Endothelial cell of umbilical vein (primary cell): Measurements from ENCODE around the gene OPCML. TPM values are rescaled to one million over a fixed set of nuclear protein-coding genes. Genes with fewer than 3 reads are reported as not detected.

ENCODE experiments used
- BruUV-seq: library from RNA; stranded (reverse); fragments of 400-500 nt; replicated peaks from 2 replicates; lab custom pipeline; 2021; lab: Mats Ljungman, UMichigan
- CTCF ChIA-PET: fragments of 300-600, 350-600 bp; sonication (Branson Sonifier 250); formaldehyde crosslinking; loops from one replicate; lab custom pipeline; 2021; ENCODE audit warnings: antibody characterized with exemption, inconsistent platforms; lab: Charles Lee
- POLR2A ChIA-PET: fragments of 300-600, 350-600 bp; sonication (Branson Sonifier 250); formaldehyde crosslinking; loops from one replicate; lab custom pipeline; 2021; ENCODE audit warnings: antibody characterized with exemption, inconsistent platforms; lab: Charles Lee
- DNase-seq: peaks from one replicate; pipeline ENCODE4 v3.0.0-alpha.2; 2011; ENCODE audit warnings: low read depth, low spot score
- FAIRE-seq: peaks from 2 replicates; lab custom pipeline; 2011; peaks lifted over from hg19 to GRCh38; lab: Jason Lieb, UNC
- H2AFZ ChIP-seq: 2 replicates; pipeline ENCODE4 v1.6.0; 2012; ENCODE audit warnings: low read depth, low read length, control low read depth, inconsistent platforms
- H3K27ac ChIP-seq: 2 replicates; pipeline ENCODE4 v1.5.1; 2011; ENCODE audit warnings: low read depth, mild to moderate bottlenecking, control low read depth, low read length, moderate library complexity; ENCODE audit not compliant: insufficient read depth
- H3K27me3 ChIP-seq, 2 experiments: 2 replicates each; pipeline versions ENCODE4 v1.6.0 to v1.6.1; 2011; ENCODE audit warnings: low read length in 2 of 2, mixed read lengths in 1 of 2; ENCODE audit not compliant: control insufficient read depth in 2 of 2, insufficient read depth in 2 of 2
- H3K36me3 ChIP-seq, 2 experiments: 2 replicates in 1 of 2; 3 replicates in 1 of 2; pipeline ENCODE4 v1.5.1; 2011; ENCODE audit warnings: low read length in 2 of 2, mild to moderate bottlenecking in 1 of 2, moderate library complexity in 1 of 2; ENCODE audit not compliant: control insufficient read depth in 2 of 2, insufficient read depth in 2 of 2; ENCODE audit errors: extremely low read depth in 1 of 2
- H3K4me1 ChIP-seq: 3 replicates; pipeline ENCODE4 v1.5.1; 2011; ENCODE audit warnings: mild to moderate bottlenecking, low read length; ENCODE audit not compliant: control insufficient read depth, insufficient read depth; ENCODE audit errors: extremely low read depth
- H3K4me2 ChIP-seq: 2 replicates; pipeline ENCODE4 v1.6.1; 2011; ENCODE audit warnings: low read length, control low read depth, mixed read lengths; ENCODE audit not compliant: insufficient read depth
- H3K4me3 ChIP-seq, 3 experiments: fragments of 200-600 bp in 1 of 3; sonication (generic), shearing (Covaris generic) in 1 of 3; replicated peaks in 1 of 3; 2 replicates each; pipeline ENCODE4 v1.5.1; 2011 to 2016; ENCODE audit warnings: control low read depth in 3 of 3, low read length in 3 of 3, mild to moderate bottlenecking in 2 of 3, inconsistent platforms in 1 of 3, low read depth in 1 of 3, moderate library complexity in 1 of 3; ENCODE audit not compliant: insufficient read depth in 1 of 3
- H3K79me2 ChIP-seq: 2 replicates; pipeline ENCODE4 v1.6.0; 2012; ENCODE audit warnings: low read length, inconsistent platforms; ENCODE audit not compliant: control insufficient read depth, insufficient read depth
- H3K9ac ChIP-seq: replicated peaks from 2 replicates; pipeline ENCODE3; 2011; ENCODE audit warnings: low read length, control low read depth; ENCODE audit not compliant: insufficient read depth; ENCODE audit errors: extremely low read depth
- H3K9me1 ChIP-seq: replicated peaks from 3 replicates; pipeline ENCODE4 v1.6.0; 2011; ENCODE audit warnings: mild to moderate bottlenecking, low read length; ENCODE audit not compliant: control insufficient read depth, insufficient read depth; ENCODE audit errors: extremely low read depth
- H3K9me3 ChIP-seq: replicated peaks from 2 replicates; pipeline ENCODE4 v1.5.1; 2012; ENCODE audit warnings: low read length, inconsistent platforms; ENCODE audit not compliant: control insufficient read depth, insufficient read depth
- H4K20me1 ChIP-seq: replicated peaks from 2 replicates; pipeline ENCODE3; 2011; ENCODE audit warnings: mild to moderate bottlenecking, low read length; ENCODE audit not compliant: control insufficient read depth, insufficient read depth; ENCODE audit errors: extremely low read depth
- EZH2 ChIP-seq: IDR thresholded peaks from 2 replicates; pipeline ENCODE4 v1.6.1; 2012; ENCODE audit warnings: borderline replicate concordance, low read depth, mild to moderate bottlenecking, moderate library complexity, low read length, inconsistent platforms; ENCODE audit not compliant: severe bottlenecking
- FOS ChIP-seq: IDR thresholded peaks from 2 replicates; pipeline ENCODE4 v1.6.1; 2011; ENCODE audit warnings: mild to moderate bottlenecking, low read length, moderate library complexity, borderline replicate concordance; ENCODE audit not compliant: insufficient read depth
- GATA2 ChIP-seq: IDR thresholded peaks from 2 replicates; pipeline ENCODE4 v1.7.0; 2011; ENCODE audit warnings: low read depth, mild to moderate bottlenecking, moderate library complexity, mixed read lengths, low read length; ENCODE audit not compliant: insufficient read length, insufficient read depth
- JUN ChIP-seq: IDR thresholded peaks from 2 replicates; pipeline ENCODE4 v1.6.1; 2011; ENCODE audit warnings: borderline replicate concordance, low read depth; ENCODE audit not compliant: insufficient read length, insufficient read depth
- MAX ChIP-seq: IDR thresholded peaks from 2 replicates; pipeline ENCODE4 v1.6.1; 2011; ENCODE audit not compliant: insufficient read depth, insufficient read length
- MYC ChIP-seq: IDR thresholded peaks from one replicate; pipeline ENCODE4 v1.6.1; 2011; ENCODE audit warnings: mild to moderate bottlenecking, low read depth, low read length
- POLR2A ChIP-seq: IDR thresholded peaks from 2 replicates; pipeline ENCODE4 v1.6.1; 2012; ENCODE audit warnings: low read depth, mild to moderate bottlenecking, control low read depth, low read length
- POLR2AphosphoS5 ChIP-seq: IDR thresholded peaks from 2 replicates; pipeline ENCODE4 v1.6.1; 2012; ENCODE audit warnings: low read depth, mild to moderate bottlenecking, control low read depth, low read length, moderate library complexity; ENCODE audit not compliant: insufficient read depth
- dilution Hi-C: fragments of 300-500 bp; cut with MboI; formaldehyde crosslinking; loops from one replicate; pipeline ENCODE4 v1.15.0; 2019; ENCODE audit warnings: low sequenced_read_pairs; ENCODE audit not compliant: extremely low pct_ligation_motif_present
- intact Hi-C: fragments of 100-400 bp; cut with micrococcal nuclease; formaldehyde crosslinking; loops from one replicate; pipeline ENCODE4 v1.10.0; 2022
- polyA plus RNA-seq, 4 experiments: library from polyadenylated mRNA; depleted of rRNA in 3 of 4; stranded (reverse) in 3 of 4; unstranded in 1 of 4; fragments of >200 nt; gene quantifications; 2 replicates each; pipeline versions ENCODE4 v1.2.1 to v1.2.3, GENCODE V29; 2011 to 2012; ENCODE audit warnings: missing spikeins in 1 of 4
- total RNA-seq: library from RNA; stranded (reverse); gene quantifications from 2 replicates; pipeline ENCODE4 v1.2.3, GENCODE V29; 2021
- TF ChIP-seq, protein P1 (sequence below), 2 donors: IDR thresholded peaks; 1 replicate in 1 of 2; 2 replicates in 1 of 2; pipeline ENCODE4 v1.5.1; 2011; ENCODE audit warnings: low read length in 2 of 2, mild to moderate bottlenecking in 2 of 2, moderate library complexity in 2 of 2, control low read depth in 1 of 2, inconsistent platforms in 1 of 2, low read depth in 1 of 2; ENCODE audit not compliant: insufficient read depth in 1 of 2; ENCODE audit errors: extremely low read depth in 1 of 2

OPCML gene
- total and polyA plus RNA-seq, 2 donors (not counting 3 experiments of a cell fraction or from before 2014, with no cell fraction given), result not detected

- intact Hi-C loops (no loop called here), dilution Hi-C loops (no loop called here)
- Histone ChIP-seq H3K4me1 (no peaks in the 10 kb centered on the region), H3K36me3 (no peaks in the 10 kb centered on the region), H3K4me2 (no peak overlapping the region), H3K9ac (no peak overlapping the region), H3K27me3 (no peaks in the 10 kb centered on the region), H3K79me2 (no peaks in the 10 kb centered on the region), H3K27ac (no peak overlapping the region), H3K9me3 (no peaks in the 10 kb centered on the region), H3K9me1 (no peaks in the 10 kb centered on the region), H2AFZ (no peak overlapping the region), H4K20me1 (no peaks in the 10 kb centered on the region), H3K4me3 (no peak overlapping the region)
- POLR2A ChIA-PET, result no interaction called here
- no peak for FAIRE-seq
- TF ChIP-seq POLR2AphosphoS5, result no peak
- TF ChIP-seq POLR2A, result no peak
- TF ChIP-seq EZH2, result no peak
- no peak for TF ChIP-seq FOS
- TF ChIP-seq MYC, result no peak
- TF ChIP-seq, protein P1, sequence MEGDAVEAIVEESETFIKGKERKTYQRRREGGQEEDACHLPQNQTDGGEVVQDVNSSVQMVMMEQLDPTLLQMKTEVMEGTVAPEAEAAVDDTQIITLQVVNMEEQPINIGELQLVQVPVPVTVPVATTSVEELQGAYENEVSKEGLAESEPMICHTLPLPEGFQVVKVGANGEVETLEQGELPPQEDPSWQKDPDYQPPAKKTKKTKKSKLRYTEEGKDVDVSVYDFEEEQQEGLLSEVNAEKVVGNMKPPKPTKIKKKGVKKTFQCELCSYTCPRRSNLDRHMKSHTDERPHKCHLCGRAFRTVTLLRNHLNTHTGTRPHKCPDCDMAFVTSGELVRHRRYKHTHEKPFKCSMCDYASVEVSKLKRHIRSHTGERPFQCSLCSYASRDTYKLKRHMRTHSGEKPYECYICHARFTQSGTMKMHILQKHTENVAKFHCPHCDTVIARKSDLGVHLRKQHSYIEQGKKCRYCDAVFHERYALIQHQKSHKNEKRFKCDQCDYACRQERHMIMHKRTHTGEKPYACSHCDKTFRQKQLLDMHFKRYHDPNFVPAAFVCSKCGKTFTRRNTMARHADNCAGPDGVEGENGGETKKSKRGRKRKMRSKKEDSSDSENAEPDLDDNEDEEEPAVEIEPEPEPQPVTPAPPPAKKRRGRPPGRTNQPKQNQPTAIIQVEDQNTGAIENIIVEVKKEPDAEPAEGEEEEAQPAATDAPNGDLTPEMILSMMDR (IDR thresholded peaks at IDR 0.05; ENCODE audit: extremely low read depth in 1 of 2, insufficient read depth in 1 of 2, low read depth in 1 of 2, low read length in 2 of 2), result no peak
- no peak for TF ChIP-seq GATA2
- no peak for TF ChIP-seq JUN
- TF ChIP-seq MAX, result no peak
- CTCF ChIA-PET, result interaction anchor here (1.4 kb wide), 1 partner anchor 24 kb away, joined by 4 read pairs; no protein-coding TSS in a partner anchor
- DNase-seq, result no peak
- no TSS peak for BruUV-seq
These were observed 486.0 kb downstream of the OPCML start for GRCh38 chr11:133046252-133046651.
